Suprapubic skin (tissue), 4 donors: ENCODE measurements around the gene ERBB3. TPM values are rescaled to one million over a fixed set of nuclear protein-coding genes. Genes with fewer than 3 reads are reported as not detected.

ENCODE experiments used
- DNase-seq, 2 donors: peaks; one replicate each; pipeline ENCODE4 v3.0.0-alpha.2; 2019; ENCODE audit warnings: low spot score in 2 of 2
- H3K27ac ChIP-seq: fragments of 200-600 bp; sonication (generic); one replicate; pipeline ENCODE4 v1.5.1; 2019
- H3K27me3 ChIP-seq: fragments of 200-600 bp; sonication (generic); one replicate; pipeline ENCODE4 v1.5.1; 2019
- H3K36me3 ChIP-seq: fragments of 200-600 bp; sonication (generic); one replicate; pipeline ENCODE4 v1.5.1; 2019
- H3K4me1 ChIP-seq: fragments of 200-600 bp; sonication (generic); one replicate; pipeline ENCODE4 v1.5.1; 2019
- H3K4me3 ChIP-seq: fragments of 200-600 bp; sonication (generic); one replicate; pipeline ENCODE4 v1.5.1; 2019; ENCODE audit warnings: mild to moderate bottlenecking
- H3K9me3 ChIP-seq: fragments of 200-600 bp; sonication (generic); one replicate; pipeline ENCODE4 v1.5.1; 2019
- CTCF ChIP-seq, 2 donors: fragments of 200-600 bp in 1 of 2; fragments of 450-650 bp in 1 of 2; sonication (generic) in 1 of 2; IDR thresholded peaks; one replicate each; pipeline ENCODE4 v1.5.1; 2016 to 2019; ENCODE audit warnings: antibody characterized with exemption in 2 of 2, mild to moderate bottlenecking in 1 of 2, moderate library complexity in 1 of 2
- EP300 ChIP-seq: sonication (generic); formaldehyde crosslinking; IDR thresholded peaks from one replicate; pipeline ENCODE4 v1.6.1; 2017; ENCODE audit warnings: antibody characterized with exemption
- POLR2A ChIP-seq, 2 donors: fragments of 450-650 bp; IDR thresholded peaks; one replicate each; pipeline ENCODE4 v1.6.1; 2017; ENCODE audit warnings: antibody characterized with exemption in 2 of 2, mild to moderate bottlenecking in 2 of 2, moderate library complexity in 2 of 2
- POLR2AphosphoS5 ChIP-seq, 3 donors: sonication (generic); formaldehyde crosslinking; IDR thresholded peaks; one replicate each; pipeline ENCODE4 v1.6.1; 2017; ENCODE audit warnings: antibody characterized with exemption in 3 of 3
- WGBS: methylation state at CpG from one replicate; pipeline ENCODE4 v1.1.5; 2018; 5-methylcytosine and 5-hydroxymethylcytosine counted together
- total RNA-seq, 4 donors: library from RNA; depleted of rRNA; stranded (reverse); fragments of >200 nt; gene quantifications; one replicate each; pipeline ENCODE4 v1.1.0, GENCODE V29; 2016

Gene ERBB3
- total RNA-seq = 100 to 1,000 TPM; 147 to 226 (median 181) TPM

- under 1% methylated on average over 37 of the region's 59 CpGs for WGBS
- no peaks in the 10 kb centered on the region for H3K27me3 ChIP-seq
- H3K4me3 ChIP-seq = peak within 1 kb of the TSS; percentile 79
- peak in 1 of 2 donors; percentile 44 for TF ChIP-seq POLR2A (IDR thresholded peaks at IDR 0.05)
- peak in 1 of 2 donors; percentile 14 for TF ChIP-seq CTCF (IDR thresholded peaks at IDR 0.05)
- peak in 2 of 3 donors; percentile 48 to 55 for TF ChIP-seq POLR2AphosphoS5 (IDR thresholded peaks at IDR 0.05)
- TF ChIP-seq EP300 = no peak
- H3K36me3 ChIP-seq = peaks cover under 1% of the 10 kb centered on the region
- DNase-seq = peak; percentile 87 to 90
- peaks cover 31% of the 10 kb centered on the region for H3K4me1 ChIP-seq
- peak within 1 kb of the TSS; percentile 95 for H3K27ac ChIP-seq
- no peaks in the 10 kb centered on the region for H3K9me3 ChIP-seq
Observed at GRCh38 chr12:56079723-56080555, at the start of gene ERBB3. ERBB3 (plus strand) TSS chr12:56080165; CDS start chr12:56080301, 136 bp downstream.

GRCh38 chr12:56031987-56032386 is 48.0 kb upstream of the ERBB3 start:
- H3K27ac ChIP-seq = no peak overlapping the region
- H3K4me1 ChIP-seq = peaks cover 12% of the 10 kb centered on the region
- H3K9me3 ChIP-seq = no peaks in the 10 kb centered on the region
- peaks cover 46% of the 10 kb centered on the region for H3K36me3 ChIP-seq
- WGBS = 89% methylated on average over 1 of the region's 1 CpG
- no peak for TF ChIP-seq CTCF (IDR thresholded peaks at IDR 0.05)
- TF ChIP-seq POLR2A (IDR thresholded peaks at IDR 0.05) = no peak
- TF ChIP-seq POLR2AphosphoS5 (IDR thresholded peaks at IDR 0.05) = no peak
- TF ChIP-seq EP300 = no peak
- no peak overlapping the region for H3K4me3 ChIP-seq
- H3K27me3 ChIP-seq = no peaks in the 10 kb centered on the region
- no peak for DNase-seq

- no peak for TF ChIP-seq EP300
- no peak for TF ChIP-seq POLR2A (IDR thresholded peaks at IDR 0.05)
- TF ChIP-seq CTCF (IDR thresholded peaks at IDR 0.05) = no peak
- TF ChIP-seq POLR2AphosphoS5 (IDR thresholded peaks at IDR 0.05) = no peak
- DNase-seq = no peak
- no peaks in the 10 kb centered on the region for H3K9me3 ChIP-seq
- H3K4me3 ChIP-seq = no peak overlapping the region
- H3K4me1 ChIP-seq = no peaks in the 10 kb centered on the region
- WGBS = 82% methylated on average over 12 of the region's 21 CpGs
- H3K27me3 ChIP-seq = no peaks in the 10 kb centered on the region
- no peak overlapping the region for H3K27ac ChIP-seq
- peaks cover 38% of the 10 kb centered on the region for H3K36me3 ChIP-seq
Observed at GRCh38 chr12:56034586-56035332, 45.2 kb upstream of the ERBB3 start.

- 75% methylated on average over 2 of the region's 2 CpGs for WGBS
- Histone ChIP-seq H3K4me1 (peaks cover 8% of the 10 kb centered on the region), H3K36me3 (peaks cover 33% of the 10 kb centered on the region), H3K27ac (no peak overlapping the region), H3K4me3 (no peak overlapping the region), H3K9me3 (no peaks in the 10 kb centered on the region), H3K27me3 (no peaks in the 10 kb centered on the region)
- DNase-seq = no peak
- TF ChIP-seq CTCF (IDR thresholded peaks at IDR 0.05) (no peak), POLR2AphosphoS5 (IDR thresholded peaks at IDR 0.05) (no peak), EP300 (no peak), POLR2A (IDR thresholded peaks at IDR 0.05) (no peak)
Observed at GRCh38 chr12:56037161-56037560, 42.8 kb upstream of the ERBB3 start.
